Colonic mucosa (tissue), 4 donors: ENCODE measurements around the gene PYGL. TPM values are rescaled to one million over a fixed set of nuclear protein-coding genes. Genes with fewer than 3 reads are reported as not detected.
"Not testable (repeated sequence)": the region's sequence is repeated elsewhere in the genome, so short reads cannot be mapped to it uniquely, and the experiment has no call there.

Source experiments
- DNase-seq: peaks from one replicate; pipeline ENCODE4 v3.0.0-alpha.2; 2020
- H3K27ac ChIP-seq: fragments of 200-600 bp; one replicate; pipeline ENCODE4 v1.8.0; 2021
- H3K27me3 ChIP-seq: fragments of 200-600 bp; one replicate; pipeline ENCODE4 v1.8.0; 2021
- H3K36me3 ChIP-seq: fragments of 200-600 bp; one replicate; pipeline ENCODE4 v1.8.0; 2021
- H3K4me1 ChIP-seq: fragments of 200-600 bp; one replicate; pipeline ENCODE4 v1.8.0; 2021; ENCODE audit warnings: mild to moderate bottlenecking
- H3K4me3 ChIP-seq: fragments of 200-600 bp; one replicate; pipeline ENCODE4 v1.8.0; 2021
- H3K9ac ChIP-seq, 2 donors: one replicate each; pipeline ENCODE4 v1.7.0; 2013; ENCODE audit warnings: control low read depth in 2 of 2, low read depth in 2 of 2, low read length in 2 of 2
- H3K9me3 ChIP-seq: fragments of 200-600 bp; one replicate; pipeline ENCODE4 v1.8.0; 2021
- CTCF ChIP-seq: fragments of 200-600 bp; IDR thresholded peaks from one replicate; pipeline ENCODE4 v1.8.0; 2022; ENCODE audit warnings: antibody characterized with exemption, mild to moderate bottlenecking
- intact Hi-C: fragments of 100-400 bp; cut with DNase I; formaldehyde crosslinking; loops from one replicate; pipeline ENCODE4 v1.14.1; 2022
- total RNA-seq, 2 donors: library from RNA; stranded (reverse); fragmentation: NEBNext Ultra II Directional in 1 of 2; extraction: Animal tissue kit (Norgen Biotek cat#: 25700) in 1 of 2; gene quantifications; one replicate each; pipeline ENCODE4 v1.2.1, GENCODE V29; 2021
- donor health status: healthy.
- donor health status: DM: no; HTN: no; CAD: no.
- donor health status: DM: no; HTN: no; CAD: no.

Gene PYGL
- total RNA-seq, 2 donors from 2014 or later: 33.0 to 54.2 TPM

- no peaks in the 10 kb centered on the region for H3K27me3 ChIP-seq
- no peak for TF ChIP-seq CTCF
- no peaks in the 10 kb centered on the region for H3K36me3 ChIP-seq
- peak overlapping the region; percentile 27 to 82 for H3K9ac ChIP-seq
- intact Hi-C loops: no loop called here
- H3K4me3 ChIP-seq: peak overlapping the region; percentile 80
- no peaks in the 10 kb centered on the region for H3K9me3 ChIP-seq
- DNase-seq: peak; percentile 63
- peaks cover 8% of the 10 kb centered on the region for H3K4me1 ChIP-seq
- peak overlapping the region; percentile 85 for H3K27ac ChIP-seq
Observed at GRCh38 chr14:50943261-50943942, 881 bp downstream of the PYGL start.

- intact Hi-C loops, H3K4me3 ChIP-seq, DNase-seq, H3K27me3 ChIP-seq, H3K9me3 ChIP-seq, H3K4me1 ChIP-seq, H3K36me3 ChIP-seq, H3K9ac ChIP-seq, H3K27ac ChIP-seq: not testable (repeated sequence)
Observed at GRCh38 chr14:50941638-50942037, 2.6 kb downstream of the PYGL start.

GRCh38 chr14:50941151-50941550 is 3.1 kb downstream of the PYGL start:
- Histone ChIP-seq H3K27ac (no peak overlapping the region), H3K4me3 (no peak overlapping the region), H3K4me1 (peaks cover 8% of the 10 kb centered on the region), H3K36me3 (no peaks in the 10 kb centered on the region), H3K9ac (no peak overlapping the region), H3K27me3 (no peaks in the 10 kb centered on the region), H3K9me3 (no peaks in the 10 kb centered on the region)
- no peak for TF ChIP-seq CTCF
- DNase-seq: no peak
- intact Hi-C loops: no loop called here

GRCh38 chr14:50937800-50938199 is 6.5 kb downstream of the PYGL start:
- Histone ChIP-seq H3K27me3 (no peaks in the 10 kb centered on the region), H3K9ac (no peak overlapping the region), H3K9me3 (no peaks in the 10 kb centered on the region), H3K4me1 (peaks cover 4% of the 10 kb centered on the region), H3K27ac (no peak overlapping the region), H3K36me3 (no peaks in the 10 kb centered on the region), H3K4me3 (no peak overlapping the region)
- TF ChIP-seq CTCF: no peak
- intact Hi-C loops: no loop called here
- DNase-seq: no peak

- Histone ChIP-seq H3K9ac (no peak overlapping the region), H3K4me3 (no peak overlapping the region), H3K27ac (no peak overlapping the region), H3K9me3 (no peaks in the 10 kb centered on the region), H3K27me3 (no peaks in the 10 kb centered on the region), H3K36me3 (no peaks in the 10 kb centered on the region), H3K4me1 (peaks cover 4% of the 10 kb centered on the region)
- DNase-seq: no peak
- intact Hi-C loops: no loop called here
- no peak for TF ChIP-seq CTCF
Observed at GRCh38 chr14:50937325-50937724, 7.0 kb downstream of the PYGL start.

GRCh38 chr14:50936882-50937281 is 7.4 kb downstream of the PYGL start:
- no peak overlapping the region for H3K27ac ChIP-seq
- no peaks in the 10 kb centered on the region for H3K9me3 ChIP-seq
- H3K9ac ChIP-seq: no peak overlapping the region
- no peak for TF ChIP-seq CTCF
- H3K4me1 ChIP-seq: peaks cover 4% of the 10 kb centered on the region
- no peaks in the 10 kb centered on the region for H3K36me3 ChIP-seq
- no peak for DNase-seq
- intact Hi-C loops: no loop called here
- no peak overlapping the region for H3K4me3 ChIP-seq
- no peaks in the 10 kb centered on the region for H3K27me3 ChIP-seq
